SK-N-SH treated with all-trans-retinoic acid at 6 μM for 48 hours (cell line): ENCODE measurements around the gene COL8A2.

Source experiments
- ATAC-seq: fragments of 200-7000 bp; cut with Tn5 transposase; 3 replicates; pipeline ENCODE4 v1.9.1; 2020; ENCODE audit warnings: mild to moderate bottlenecking, moderate library complexity
- ARNTL ChIP-seq: fragments of 450-650 bp; formaldehyde crosslinking; IDR thresholded peaks from 2 replicates; pipeline ENCODE4 v1.5.0; 2020; ENCODE audit warnings: low read depth, mild to moderate bottlenecking, moderate library complexity, borderline replicate concordance
- CREB5 ChIP-seq: fragments of 250-450 bp; sonication (Bioruptor Pico); IDR thresholded peaks from 2 replicates; pipeline ENCODE4 v1.5.1; 2020; ENCODE audit warnings: low read depth, mild to moderate bottlenecking, moderate library complexity
- CSDC2 ChIP-seq: fragments of 250-450 bp; sonication (Bioruptor Pico); IDR thresholded peaks from 2 replicates; pipeline ENCODE4 v1.5.0; 2020; ENCODE audit warnings: mild to moderate bottlenecking, moderate library complexity
- CSRNP3 ChIP-seq: fragments of 250-450 bp; sonication (Bioruptor Pico); IDR thresholded peaks from 2 replicates; pipeline ENCODE4 v1.5.1; 2021; ENCODE audit warnings: mild to moderate bottlenecking, moderate library complexity
- ESRRG ChIP-seq: fragments of 250-450 bp; sonication (Bioruptor Pico); IDR thresholded peaks from 2 replicates; pipeline ENCODE4 v1.6.1; 2021; ENCODE audit warnings: mild to moderate bottlenecking
- GLIS3 ChIP-seq: fragments of 250-450 bp; sonication (Bioruptor Pico); IDR thresholded peaks from 2 replicates; pipeline ENCODE4 v1.5.0; 2020; ENCODE audit warnings: mild to moderate bottlenecking, moderate library complexity
- ISL1 ChIP-seq: fragments of 250-450 bp; sonication (Bioruptor Pico); IDR thresholded peaks from 2 replicates; pipeline ENCODE4 v2.1.2; 2022; ENCODE audit warnings: mild to moderate bottlenecking, moderate library complexity
- OSR1 ChIP-seq: fragments of 250-450 bp; sonication (Bioruptor Pico); IDR thresholded peaks from 2 replicates; pipeline ENCODE4 v1.8.0; 2022; ENCODE audit warnings: moderate library complexity, mild to moderate bottlenecking, inconsistent platforms
- PATZ1 ChIP-seq: fragments of 250-450 bp; sonication (Bioruptor Pico); IDR thresholded peaks from 2 replicates; pipeline ENCODE4 v1.8.0; 2020; ENCODE audit warnings: mild to moderate bottlenecking, moderate library complexity, borderline replicate concordance
- POU6F1 ChIP-seq: fragments of 250-450 bp; sonication (Bioruptor Pico); IDR thresholded peaks from 2 replicates; pipeline ENCODE4 v1.8.0; 2021; ENCODE audit warnings: low read depth, mild to moderate bottlenecking, moderate library complexity, borderline replicate concordance
- PPARA ChIP-seq: fragments of 250-450 bp; sonication (Bioruptor Pico); IDR thresholded peaks from 2 replicates; pipeline ENCODE4 v1.5.0; 2020; ENCODE audit warnings: mild to moderate bottlenecking, borderline replicate concordance
- SNAI2 ChIP-seq: fragments of 250-450 bp; sonication (Bioruptor Pico); IDR thresholded peaks from 2 replicates; pipeline ENCODE4 v1.5.0; 2020; ENCODE audit warnings: mild to moderate bottlenecking, moderate library complexity
- TCF4 ChIP-seq: fragments of 250-450 bp; sonication (Bioruptor Pico); IDR thresholded peaks from 2 replicates; pipeline ENCODE4 v1.8.0; 2021; ENCODE audit warnings: mild to moderate bottlenecking, moderate library complexity, borderline replicate concordance
- TOX ChIP-seq: fragments of 250-450 bp; sonication (Bioruptor Pico); IDR thresholded peaks from 2 replicates; pipeline ENCODE4 v1.8.0; 2021; ENCODE audit warnings: mild to moderate bottlenecking, moderate library complexity, borderline replicate concordance
- TSHZ2 ChIP-seq: fragments of 250-450 bp; sonication (Bioruptor Pico); IDR thresholded peaks from 2 replicates; pipeline ENCODE4 v1.5.0; 2020; ENCODE audit warnings: mild to moderate bottlenecking, moderate library complexity
- ZC3H10 ChIP-seq: fragments of 250-450 bp; sonication (Bioruptor Pico); IDR thresholded peaks from 2 replicates; pipeline ENCODE4 v1.5.1; 2021; ENCODE audit warnings: mild to moderate bottlenecking, moderate library complexity
- ZFP3 ChIP-seq: fragments of 250-450 bp; sonication (Bioruptor Pico); IDR thresholded peaks from 2 replicates; pipeline ENCODE4 v1.5.0; 2020; ENCODE audit warnings: mild to moderate bottlenecking, moderate library complexity
- ZNF565 ChIP-seq: fragments of 450-650 bp; formaldehyde crosslinking; conservative IDR thresholded peaks from 2 replicates; pipeline ENCODE4 v1.5.0; 2020; ENCODE audit warnings: low read depth, mild to moderate bottlenecking, moderate library complexity
- ZNF70 ChIP-seq: fragments of 450-650 bp; formaldehyde crosslinking; IDR thresholded peaks from 2 replicates; pipeline ENCODE4 v1.5.0; 2020; ENCODE audit warnings: mild to moderate bottlenecking, moderate library complexity
- ZNF8 ChIP-seq: fragments of 450-650 bp; formaldehyde crosslinking; IDR thresholded peaks from 2 replicates; pipeline ENCODE4 v1.5.0; 2020; ENCODE audit warnings: mild to moderate bottlenecking, moderate library complexity

COL8A2 gene

GRCh38 chr1:36161641-36162531 lies 36.9 kb upstream of the COL8A2 start:
- no peak for ATAC-seq

More at GRCh38 chr1:36161641-36162531, 36.9 kb upstream of the COL8A2 start:
- no peak for TF ChIP-seq TSHZ2 (CRISPR knock-in tag)
- no peak for TF ChIP-seq ZC3H10 (CRISPR knock-in tag)
- TF ChIP-seq SNAI2 (CRISPR knock-in tag): no peak
- TF ChIP-seq ZNF70 (CRISPR knock-in tag): no peak
- TF ChIP-seq ESRRG: no peak
- TF ChIP-seq PATZ1 (CRISPR knock-in tag): no peak
- TF ChIP-seq CREB5 (CRISPR knock-in tag): no peak
- no peak for TF ChIP-seq ARNTL (CRISPR knock-in tag)
- TF ChIP-seq ZNF8 (CRISPR knock-in tag): no peak
- no peak for TF ChIP-seq CSDC2 (CRISPR knock-in tag)
- no peak for TF ChIP-seq ZNF565
- no peak for TF ChIP-seq CSRNP3 (CRISPR knock-in tag)
- TF ChIP-seq TCF4 (CRISPR knock-in tag): no peak
- no peak for TF ChIP-seq ISL1
- no peak for TF ChIP-seq POU6F1 (CRISPR knock-in tag)
- TF ChIP-seq OSR1 (CRISPR knock-in tag): no peak
- no peak for TF ChIP-seq TOX (CRISPR knock-in tag)
- TF ChIP-seq PPARA (CRISPR knock-in tag): no peak
- no peak for TF ChIP-seq GLIS3
- no peak for TF ChIP-seq ZFP3
